HT1080 (cell line): ENCODE results near the gene RAB14. TPM values are rescaled to one million over a fixed set of nuclear protein-coding genes. Genes with fewer than 3 reads are reported as not detected.
"Not testable (repeated sequence)": the region's sequence is repeated elsewhere in the genome, so short reads cannot be mapped to it uniquely, and the experiment has no call there.

Source experiments
- DNase-seq: peaks from one replicate; pipeline ENCODE4 v3.0.0-alpha.2; 2015; ENCODE audit warnings: low read depth
- total RNA-seq: library from RNA; depleted of rRNA; stranded (reverse); fragments of >200 nt; shearing (Covaris generic); gene quantifications from 2 replicates; pipeline ENCODE4 v1.2.3, GENCODE V29; 2014

RAB14 gene
- total RNA-seq, 1 experiment from 2014 or later, result 36.1 TPM

- no peak for DNase-seq
Measured at GRCh38 chr9:121192959-121193640, 8.6 kb downstream of the RAB14 start.

- DNase-seq, result no peak
Measured at GRCh38 chr9:121192518-121192917, 9.2 kb downstream of the RAB14 start.

- DNase-seq, result no peak
Measured at GRCh38 chr9:121191235-121191634, 10.4 kb downstream of the RAB14 start.

- no peak for DNase-seq
Measured at GRCh38 chr9:121189660-121190059, 12.0 kb downstream of the RAB14 start.

GRCh38 chr9:121189006-121189405 is 12.7 kb downstream of the RAB14 start:
- no peak for DNase-seq

GRCh38 chr9:121187636-121188305 is 13.9 kb downstream of the RAB14 start:
- no peak for DNase-seq

- no peak for DNase-seq
Measured at GRCh38 chr9:121185774-121186403, 15.8 kb downstream of the RAB14 start.

- DNase-seq, result no peak
Measured at GRCh38 chr9:121185178-121185745, 16.4 kb downstream of the RAB14 start.

- DNase-seq, result no peak
Measured at GRCh38 chr9:121184463-121184862, 17.2 kb downstream of the RAB14 start.

GRCh38 chr9:121183666-121184423 is 17.8 kb downstream of the RAB14 start:
- DNase-seq, result no peak

- DNase-seq, result no peak
Measured at GRCh38 chr9:121182989-121183388, 18.7 kb downstream of the RAB14 start.

GRCh38 chr9:121182101-121182836 is 19.4 kb downstream of the RAB14 start:
- no peak for DNase-seq

- no peak for DNase-seq
Measured at GRCh38 chr9:121179930-121180681, 21.6 kb downstream of the RAB14 start.

- DNase-seq, result not testable (repeated sequence)
Measured at GRCh38 chr9:121179373-121179721, 22.3 kb downstream of the RAB14 start.

GRCh38 chr9:121178676-121179372 is 22.8 kb downstream of the RAB14 start:
- DNase-seq, result no peak

GRCh38 chr9:121173501-121173900 is 28.2 kb downstream of the RAB14 start:
- no peak for DNase-seq

GRCh38 chr9:121172726-121173487 is 28.8 kb downstream of the RAB14 start:
- DNase-seq, result no peak

- DNase-seq, result no peak
Measured at GRCh38 chr9:121171236-121171635, 30.4 kb downstream of the RAB14 start.

- DNase-seq, result no peak
Measured at GRCh38 chr9:121169094-121169601, 32.5 kb downstream of the RAB14 start.
